Mesenchymal stem cell (in vitro differentiated cells and primary cell): ENCODE results near the gene SRRM5.
"Not testable (repeated sequence)": the region's sequence is repeated elsewhere in the genome, so short reads cannot be mapped to it uniquely, and the experiment has no call there.

ENCODE experiments used
- DNase-seq: peaks from one replicate; pipeline ENCODE4 v3.0.0-alpha.2; 2013
- H2AFZ ChIP-seq: one replicate; pipeline ENCODE4 v1.6.1; 2013; ENCODE audit warnings: low read depth, mild to moderate bottlenecking, control low read depth, inconsistent platforms, low read length, moderate library complexity
- H2AK5ac ChIP-seq: 2 replicates; pipeline ENCODE4 v1.6.1; 2013; ENCODE audit warnings: low read length, moderate library complexity, mild to moderate bottlenecking, inconsistent platforms; ENCODE audit not compliant: severe bottlenecking
- H2BK120ac ChIP-seq: one replicate; pipeline ENCODE4 v1.6.1; 2013; ENCODE audit warnings: low read depth, mild to moderate bottlenecking, inconsistent platforms, low read length, moderate library complexity
- H2BK12ac ChIP-seq, 2 experiments: one replicate each; pipeline ENCODE4 v1.6.1; 2013; ENCODE audit warnings: inconsistent platforms in 2 of 2, low read length in 2 of 2, mild to moderate bottlenecking in 2 of 2, moderate library complexity in 2 of 2, control low read depth in 1 of 2
- H2BK15ac ChIP-seq: one replicate; pipeline ENCODE4 v1.6.1; 2013; ENCODE audit warnings: mild to moderate bottlenecking, low read depth, inconsistent platforms; ENCODE audit not compliant: poor library complexity, severe bottlenecking
- H2BK5ac ChIP-seq: 2 replicates; pipeline ENCODE4 v1.6.1; 2013; ENCODE audit warnings: low read depth, mild to moderate bottlenecking, low read length, control low read depth, inconsistent platforms; ENCODE audit not compliant: poor library complexity, severe bottlenecking
- H3K14ac ChIP-seq, 2 experiments: one replicate each; pipeline ENCODE4 v1.6.1; 2013; ENCODE audit warnings: inconsistent platforms in 2 of 2, low read length in 2 of 2, control low read depth in 1 of 2, mild to moderate bottlenecking in 1 of 2, moderate library complexity in 1 of 2
- H3K18ac ChIP-seq, 2 experiments: one replicate each; pipeline ENCODE4 v1.6.1; 2013; ENCODE audit warnings: inconsistent platforms in 2 of 2, low read length in 2 of 2, control low read depth in 1 of 2, low read depth in 1 of 2, mild to moderate bottlenecking in 1 of 2
- H3K23ac ChIP-seq, 2 experiments: one replicate each; pipeline ENCODE4 v1.6.1; 2013; ENCODE audit warnings: inconsistent platforms in 2 of 2, low read length in 2 of 2, mild to moderate bottlenecking in 2 of 2, moderate library complexity in 2 of 2, control low read depth in 1 of 2
- H3K27ac ChIP-seq: 2 replicates; pipeline ENCODE4 v1.5.1; 2013; ENCODE audit warnings: mild to moderate bottlenecking, moderate library complexity, low read length, control low read depth, inconsistent platforms; ENCODE audit not compliant: poor library complexity, severe bottlenecking
- H3K27me3 ChIP-seq, 2 experiments: 2 replicates each; pipeline versions ENCODE4 v1.6.1 to v1.7.0; 2013; ENCODE audit warnings: low read length in 2 of 2, mild to moderate bottlenecking in 2 of 2, moderate library complexity in 2 of 2, control low read depth in 1 of 2, inconsistent platforms in 1 of 2; ENCODE audit not compliant: control insufficient read depth in 1 of 2, insufficient read depth in 1 of 2
- H3K36me3 ChIP-seq, 2 experiments: 2 replicates each; pipeline versions ENCODE4 v1.6.1 to v1.7.0; 2013; ENCODE audit warnings: low read length in 2 of 2, control low read depth in 1 of 2, inconsistent platforms in 1 of 2, low read depth in 1 of 2, mild to moderate bottlenecking in 1 of 2; ENCODE audit not compliant: insufficient read depth in 2 of 2, control insufficient read depth in 1 of 2
- H3K4ac ChIP-seq, 2 experiments: one replicate each; pipeline ENCODE4 v1.6.1; 2013; ENCODE audit warnings: inconsistent platforms in 2 of 2, low read length in 2 of 2, mild to moderate bottlenecking in 2 of 2, moderate library complexity in 2 of 2, control low read depth in 1 of 2, low read depth in 1 of 2
- H3K4me1 ChIP-seq: 2 replicates; pipeline ENCODE4 v1.6.1; 2013; ENCODE audit warnings: low read depth, low read length, control low read depth; ENCODE audit not compliant: control insufficient read depth, insufficient read depth
- H3K4me2 ChIP-seq: 2 replicates; pipeline ENCODE4 v1.6.1; 2013; ENCODE audit warnings: low read length, mild to moderate bottlenecking, inconsistent platforms; ENCODE audit not compliant: poor library complexity, severe bottlenecking
- H3K4me3 ChIP-seq, 2 experiments: 2 replicates each; pipeline versions ENCODE4 v1.5.1 to v1.7.0; 2013; ENCODE audit warnings: low read length in 2 of 2, mild to moderate bottlenecking in 2 of 2, control low read depth in 1 of 2, low read depth in 1 of 2; ENCODE audit not compliant: insufficient read depth in 1 of 2
- H3K79me1 ChIP-seq: replicated peaks from 2 replicates; pipeline ENCODE4 v1.6.1; 2013; ENCODE audit warnings: mild to moderate bottlenecking, control low read depth, low read length, inconsistent platforms; ENCODE audit not compliant: poor library complexity, severe bottlenecking
- H3K9ac ChIP-seq: 2 replicates; pipeline ENCODE4 v1.7.0; 2013; ENCODE audit warnings: mild to moderate bottlenecking, low read length, moderate library complexity
- H3K9me3 ChIP-seq: 2 replicates; pipeline ENCODE4 v1.7.0; 2013; ENCODE audit warnings: mild to moderate bottlenecking, low read length; ENCODE audit not compliant: control insufficient read depth
- H4K8ac ChIP-seq: one replicate; pipeline ENCODE4 v1.6.1; 2013; ENCODE audit warnings: inconsistent platforms, mild to moderate bottlenecking, low read length, moderate library complexity
- H4K91ac ChIP-seq: one replicate; pipeline ENCODE4 v1.6.1; 2013; ENCODE audit warnings: mild to moderate bottlenecking, low read length, inconsistent platforms
- WGBS: methylation state at CpG from one replicate; pipeline ENCODE4 v1.1.7; 2013; ENCODE audit warnings: mixed read lengths; 5-methylcytosine and 5-hydroxymethylcytosine counted together

The SRRM5 gene

DNA sequence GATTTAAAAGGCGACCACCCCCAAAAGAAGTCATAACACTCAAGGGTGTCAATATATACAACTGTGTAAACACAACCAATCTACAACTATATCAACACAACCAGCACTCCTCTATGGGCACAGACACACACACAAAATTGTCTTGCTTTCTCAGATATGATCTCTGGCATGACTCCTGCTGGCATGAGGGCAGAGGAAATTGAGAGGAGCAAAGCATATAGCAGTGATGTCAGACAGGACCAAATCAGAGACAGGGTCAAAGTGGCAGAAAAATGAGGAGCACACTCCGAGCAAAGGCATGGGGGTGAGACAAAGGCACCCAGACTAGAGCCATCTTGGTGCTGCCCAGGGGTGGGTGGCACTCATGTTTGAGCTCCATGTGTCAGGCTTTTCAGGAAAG, 25.5 kb upstream of the SRRM5 start:
- Histone ChIP-seq H3K4ac (no peak overlapping the region), H4K8ac (no peak overlapping the region), H3K4me1 (peaks cover 10% of the 10 kb centered on the region), H2BK15ac (no peak overlapping the region), H2BK120ac (no peak overlapping the region), H3K18ac (no peak overlapping the region), H3K36me3 (peaks cover 28 to 56% of the 10 kb centered on the region in 2 experiments), H3K79me1 (peaks cover 27% of the 10 kb centered on the region), H4K91ac (no peak overlapping the region), H3K23ac (no peak overlapping the region), H2AFZ (no peak overlapping the region), H3K4me3 (no peak overlapping the region), H2AK5ac (no peak overlapping the region), H3K14ac (no peak overlapping the region), H3K27ac (no peak overlapping the region), H2BK5ac (no peak overlapping the region), H3K9ac (no peak overlapping the region), H3K27me3 (no peaks in the 10 kb centered on the region), H3K4me2 (no peak overlapping the region), H2BK12ac (no peak overlapping the region), H3K9me3 (no peaks in the 10 kb centered on the region)
- no peak for DNase-seq
- WGBS = 100% methylated on average over 2 of the region's 2 CpGs

DNA sequence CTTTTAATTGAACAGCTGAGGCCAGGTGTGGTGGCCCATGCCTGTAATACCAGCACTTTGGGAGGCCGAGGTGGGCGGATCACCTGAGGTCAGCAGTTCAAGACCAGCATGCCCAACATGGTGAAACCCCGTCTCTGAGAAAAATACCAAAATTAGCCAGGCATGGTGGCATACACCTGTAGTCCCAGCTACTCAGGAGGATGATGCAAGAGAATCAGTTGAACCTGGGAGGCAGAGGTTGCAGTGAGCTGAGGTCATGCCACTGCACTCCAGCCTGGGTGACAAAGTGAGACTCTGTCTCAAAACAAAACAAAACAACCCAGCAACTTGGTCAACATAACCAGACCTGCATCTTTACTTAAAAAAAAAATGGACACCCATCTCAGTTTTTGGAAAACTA, 24.9 kb upstream of the SRRM5 start:
- not testable (repeated sequence) for H2AK5ac ChIP-seq, DNase-seq

DNA sequence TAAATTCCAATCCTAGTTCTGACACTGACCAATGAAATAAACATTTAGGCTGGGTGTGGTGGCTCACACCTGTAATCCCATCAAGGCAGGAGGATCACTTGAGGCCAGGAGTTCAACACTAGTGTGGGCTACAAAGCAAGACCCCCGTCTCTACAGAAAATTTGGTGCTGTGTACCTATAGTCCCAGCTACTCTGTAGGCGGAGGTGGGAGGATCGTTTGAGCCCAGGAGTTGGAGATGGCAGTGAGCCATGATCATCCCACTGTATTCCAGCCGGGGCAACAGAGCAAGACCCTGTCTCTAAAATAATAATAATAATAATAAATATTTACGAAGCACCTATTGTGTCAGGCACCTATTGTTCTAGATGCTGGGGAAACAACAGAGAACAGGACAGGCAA, 22.6 kb upstream of the SRRM5 start:
- H4K8ac ChIP-seq = no peak overlapping the region
- no peak overlapping the region for H2AFZ ChIP-seq
- no peak overlapping the region for H2BK12ac ChIP-seq
- H3K27me3 ChIP-seq = no peaks in the 10 kb centered on the region
- no peak overlapping the region for H2BK5ac ChIP-seq
- DNase-seq = no peak
- H3K27ac ChIP-seq = no peak overlapping the region
- peaks cover 57 to 81% of the 10 kb centered on the region in 2 experiments for H3K36me3 ChIP-seq
- H3K9me3 ChIP-seq = no peaks in the 10 kb centered on the region
- peaks cover 36% of the 10 kb centered on the region for H3K79me1 ChIP-seq
- H3K4me1 ChIP-seq = peaks cover 17% of the 10 kb centered on the region
- no peak overlapping the region for H3K18ac ChIP-seq
- no peak overlapping the region for H3K4me3 ChIP-seq
- H4K91ac ChIP-seq = no peak overlapping the region
- H2AK5ac ChIP-seq = no peak overlapping the region
- H3K14ac ChIP-seq = no peak overlapping the region
- H3K9ac ChIP-seq = no peak overlapping the region
- H2BK120ac ChIP-seq = no peak overlapping the region
- WGBS = 100% methylated on average over 2 of the region's 5 CpGs
- no peak overlapping the region for H3K4me2 ChIP-seq
- H3K23ac ChIP-seq = no peak overlapping the region
- no peak overlapping the region for H2BK15ac ChIP-seq
- H3K4ac ChIP-seq = no peak overlapping the region

More for the DNA sequence above, 24.9 kb upstream of the SRRM5 start:
- peaks cover 12% of the 10 kb centered on the region for H3K4me1 ChIP-seq
- H4K91ac ChIP-seq, H3K27ac ChIP-seq, H2BK12ac ChIP-seq, H3K27me3 ChIP-seq, H3K4me2 ChIP-seq, H3K23ac ChIP-seq, H3K4ac ChIP-seq, H3K14ac ChIP-seq, H2BK5ac ChIP-seq, H2BK15ac ChIP-seq, H4K8ac ChIP-seq, H3K9me3 ChIP-seq, H3K9ac ChIP-seq, H3K4me3 ChIP-seq, H3K18ac ChIP-seq, H2AFZ ChIP-seq, H2BK120ac ChIP-seq: not testable (repeated sequence)
- H3K36me3 ChIP-seq = peaks cover 35 to 60% of the 10 kb centered on the region in 2 experiments
- WGBS = 96% methylated on average over 3 of the region's 3 CpGs
- H3K79me1 ChIP-seq = peaks cover 27% of the 10 kb centered on the region

DNA sequence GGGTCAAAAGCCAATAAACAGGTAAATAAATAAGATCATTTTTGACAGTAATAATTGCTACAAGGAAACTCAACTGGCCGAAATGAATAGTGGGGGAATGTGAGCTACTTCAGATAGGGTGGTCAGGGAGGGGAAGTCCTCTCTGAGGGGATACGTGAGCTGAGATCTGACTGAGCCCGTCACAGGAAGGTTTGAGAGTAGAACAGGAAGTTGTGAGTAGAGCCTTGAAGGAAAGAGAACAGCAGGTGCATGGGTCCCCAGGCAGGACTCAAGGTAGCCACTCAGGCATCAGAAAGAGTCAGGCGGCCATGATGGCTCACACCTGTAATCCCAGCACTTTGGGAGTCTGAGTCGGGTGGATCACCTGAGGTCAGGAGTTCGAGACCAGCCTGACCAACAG, 22.2 kb upstream of the SRRM5 start:
- no peak overlapping the region for H4K8ac ChIP-seq
- peaks cover 58 to 79% of the 10 kb centered on the region in 2 experiments for H3K36me3 ChIP-seq
- H2AFZ ChIP-seq = no peak overlapping the region
- H3K27ac ChIP-seq = no peak overlapping the region
- H2BK5ac ChIP-seq = no peak overlapping the region
- no peak overlapping the region for H3K4me3 ChIP-seq
- H3K27me3 ChIP-seq = no peaks in the 10 kb centered on the region
- no peak overlapping the region for H3K4me2 ChIP-seq
- no peak overlapping the region for H4K91ac ChIP-seq
- H3K18ac ChIP-seq = no peak overlapping the region
- DNase-seq = no peak
- peaks cover 36% of the 10 kb centered on the region for H3K79me1 ChIP-seq
- no peak overlapping the region for H3K9ac ChIP-seq
- H2BK12ac ChIP-seq = no peak overlapping the region
- no peak overlapping the region for H3K4ac ChIP-seq
- 95% methylated on average over 6 of the region's 6 CpGs for WGBS
- no peak overlapping the region for H3K14ac ChIP-seq
- H3K4me1 ChIP-seq = peaks cover 16% of the 10 kb centered on the region
- no peaks in the 10 kb centered on the region for H3K9me3 ChIP-seq
- H3K23ac ChIP-seq = no peak overlapping the region
- H2BK120ac ChIP-seq = no peak overlapping the region
- no peak overlapping the region for H2AK5ac ChIP-seq
- H2BK15ac ChIP-seq = no peak overlapping the region
